Activated naive CD8-positive, alpha-beta T cell treated with anti-CD3 and anti-CD28 coated beads, Interleukin-2, amount 10 ng/mL, durations not matched to agents 7 days and 5 days (primary cell): ENCODE data around the gene KRT2. TPM values are rescaled to one million over a fixed set of nuclear protein-coding genes. Genes with fewer than 3 reads are reported as not detected.
A peak's percentile ranks its signal among the peaks of the same experiment; 100 is the strongest.

Experiments
- ATAC-seq: fragments of 150-1000 bp; cut with Tn5 transposase; one replicate; pipeline ENCODE4 v1.10.0; 2021; ENCODE audit warnings: low read depth, moderate library complexity
- POLR2A ChIA-PET: fragments of 350-600 bp; sonication (Branson Sonifier 250); formaldehyde crosslinking; loops from one replicate; lab custom pipeline; 2021; ENCODE audit warnings: antibody characterized with exemption; lab: Charles Lee
- DNase-seq: peaks from one replicate; pipeline ENCODE4 v3.0.0; 2021
- H3K27ac Mint-ChIP-seq: one replicate; pipeline ENCODE4 v1.8.0; 2022; ENCODE audit warnings: mild to moderate bottlenecking, mixed read lengths
- H3K27me3 Mint-ChIP-seq: one replicate; pipeline ENCODE4 v1.8.0; 2022; ENCODE audit warnings: mild to moderate bottlenecking, moderate library complexity, mixed read lengths
- H3K36me3 Mint-ChIP-seq: one replicate; pipeline ENCODE4 v1.8.0; 2021; ENCODE audit warnings: mild to moderate bottlenecking, mixed read lengths
- H3K4me1 Mint-ChIP-seq: one replicate; pipeline ENCODE4 v1.8.0; 2021; ENCODE audit warnings: mixed read lengths
- H3K4me3 Mint-ChIP-seq: one replicate; pipeline ENCODE4 v1.8.0; 2022; ENCODE audit warnings: mild to moderate bottlenecking, moderate library complexity, mixed read lengths
- H3K9me3 Mint-ChIP-seq: one replicate; pipeline ENCODE4 v1.8.0; 2021; ENCODE audit warnings: mixed read lengths
- total RNA-seq, 2 experiments: library from RNA; stranded (reverse); gene quantifications; one replicate each; pipeline ENCODE4 v1.2.3, GENCODE V29; 2021

Gene KRT2
- total RNA-seq, 2 experiments from 2014 or later = not detected

DNA sequence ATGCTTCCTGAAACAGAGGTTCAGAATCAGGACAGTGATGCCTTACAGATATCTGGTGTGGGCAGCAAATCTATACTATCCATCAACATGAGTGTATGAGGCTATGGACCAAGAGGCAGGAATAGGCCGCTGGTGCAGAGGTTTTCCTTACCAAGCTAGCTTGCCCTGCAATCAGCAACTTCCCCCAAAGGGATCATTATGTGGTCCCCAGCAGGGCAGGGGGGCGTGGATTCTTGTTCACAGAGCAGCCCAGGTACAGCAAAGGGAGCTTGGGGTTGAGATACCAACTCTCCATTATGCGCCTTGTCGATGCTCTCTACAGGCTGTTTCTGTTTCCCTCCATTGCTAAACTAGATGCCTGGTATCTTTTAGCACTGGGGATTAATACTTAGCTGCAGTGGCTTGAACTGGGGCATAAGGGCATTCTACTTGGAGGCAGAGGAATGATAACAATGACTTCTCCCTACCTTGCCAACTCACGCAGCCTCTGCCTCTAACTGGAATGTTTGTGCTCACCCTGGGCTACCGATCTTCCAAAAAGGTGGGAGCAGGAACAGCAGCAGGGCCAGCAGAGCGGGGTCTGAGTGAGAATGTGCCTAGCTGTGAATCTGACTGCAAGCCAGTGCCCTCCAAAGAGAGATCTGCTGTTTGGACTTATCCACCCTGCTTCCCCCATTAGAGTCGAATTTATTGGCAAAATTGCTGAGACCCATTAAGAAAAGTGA lies 38.5 kb upstream of the KRT2 start:
- Mint-ChIP-seq H3K4me3 (peak overlapping the region; percentile 62), H3K27me3 (peaks cover 54% of the 10 kb centered on the region), H3K27ac (no peak overlapping the region), H3K4me1 (peaks cover 19% of the 10 kb centered on the region), H3K36me3 (no peaks in the 10 kb centered on the region), H3K9me3 (no peaks in the 10 kb centered on the region)
- no peak for DNase-seq
- no peak for ATAC-seq
- POLR2A ChIA-PET = interaction anchor here (1.1 kb wide), 1 partner anchor 10 kb away, joined by 4 read pairs; no protein-coding TSS in a partner anchor

DNA sequence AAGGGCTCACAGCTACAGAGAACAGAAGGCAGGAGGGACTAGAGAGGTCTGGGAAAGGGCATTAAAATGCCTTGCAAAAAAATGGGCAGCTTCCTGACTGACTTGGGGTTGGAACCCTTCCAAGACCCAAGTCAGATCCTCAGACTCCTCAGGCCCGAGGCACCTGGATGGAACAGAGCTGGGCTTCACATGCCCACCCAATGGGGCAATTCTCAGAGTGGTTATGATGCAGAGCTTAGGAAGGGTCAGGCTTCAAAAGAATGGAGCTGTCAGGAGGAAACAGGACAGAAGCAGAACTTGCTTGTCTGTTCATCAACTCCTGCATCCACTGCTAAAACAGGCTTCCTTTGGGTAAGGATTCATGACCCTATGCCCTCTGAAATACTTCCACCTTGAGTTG lies 37.9 kb upstream of the KRT2 start:
- Mint-ChIP-seq H3K27ac (no peak overlapping the region), H3K4me1 (peaks cover 19% of the 10 kb centered on the region), H3K9me3 (no peaks in the 10 kb centered on the region), H3K4me3 (no peak overlapping the region), H3K36me3 (no peaks in the 10 kb centered on the region), H3K27me3 (peaks cover 52% of the 10 kb centered on the region)
- POLR2A ChIA-PET = interaction anchor here (1.1 kb wide), 1 partner anchor 9 kb away, joined by 4 read pairs; no protein-coding TSS in a partner anchor
- DNase-seq = no peak
- no peak for ATAC-seq

DNA sequence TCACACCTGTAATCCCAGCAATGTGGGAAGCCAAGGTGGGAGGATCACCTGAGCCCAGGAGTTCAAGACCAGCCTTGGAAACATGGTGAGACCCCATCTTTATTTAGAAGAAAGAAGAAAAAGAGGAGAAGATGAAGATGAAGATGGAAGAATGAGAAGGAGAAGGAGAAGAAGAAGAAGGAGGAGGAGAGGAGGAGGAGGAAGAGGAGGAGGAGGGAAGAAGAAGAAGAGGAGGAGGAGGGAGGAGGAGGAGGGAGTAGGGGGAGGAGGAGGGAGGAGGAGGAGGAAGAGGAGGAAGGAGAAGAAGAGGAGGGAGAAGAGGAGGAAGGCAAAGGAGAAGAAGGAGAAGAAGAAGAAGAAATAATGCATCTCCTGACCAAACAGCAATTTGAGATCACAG lies 37.2 kb upstream of the KRT2 start:
- POLR2A ChIA-PET = no interaction called here
- H3K9me3 Mint-ChIP-seq = no peaks in the 10 kb centered on the region
- H3K27ac Mint-ChIP-seq = peak overlapping the region; percentile 31
- no peaks in the 10 kb centered on the region for H3K36me3 Mint-ChIP-seq
- DNase-seq (no peak), ATAC-seq (no peak)
- no peak overlapping the region for H3K4me3 Mint-ChIP-seq
- H3K27me3 Mint-ChIP-seq = peaks cover 47% of the 10 kb centered on the region
- H3K4me1 Mint-ChIP-seq = peaks cover 19% of the 10 kb centered on the region

DNA sequence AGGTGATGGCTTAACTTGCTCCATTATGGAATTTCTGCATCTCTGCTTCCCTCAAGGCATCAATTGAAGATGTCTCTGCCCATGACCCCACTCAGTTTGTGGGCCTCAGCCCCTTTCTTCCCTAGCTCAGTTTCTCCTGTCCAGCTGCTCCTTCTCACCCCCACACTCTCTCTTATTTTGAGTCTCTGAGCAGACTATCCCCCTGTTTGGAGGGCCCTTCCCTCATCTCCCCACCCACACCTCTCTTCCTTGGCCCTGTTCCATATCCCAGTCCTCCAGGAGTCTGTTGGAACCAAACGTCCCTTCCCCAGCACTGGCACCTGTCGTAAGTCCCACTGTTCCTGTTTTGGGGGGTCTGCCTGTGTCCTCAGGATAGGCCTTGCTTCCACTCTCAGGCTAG lies 36.5 kb upstream of the KRT2 start:
- no peak for ATAC-seq
- no peak overlapping the region for H3K4me3 Mint-ChIP-seq
- DNase-seq = no peak
- no peak overlapping the region for H3K27ac Mint-ChIP-seq
- no peaks in the 10 kb centered on the region for H3K9me3 Mint-ChIP-seq
- peaks cover 19% of the 10 kb centered on the region for H3K4me1 Mint-ChIP-seq
- H3K36me3 Mint-ChIP-seq = no peaks in the 10 kb centered on the region
- H3K27me3 Mint-ChIP-seq = peaks cover 47% of the 10 kb centered on the region
- POLR2A ChIA-PET = no interaction called here

DNA sequence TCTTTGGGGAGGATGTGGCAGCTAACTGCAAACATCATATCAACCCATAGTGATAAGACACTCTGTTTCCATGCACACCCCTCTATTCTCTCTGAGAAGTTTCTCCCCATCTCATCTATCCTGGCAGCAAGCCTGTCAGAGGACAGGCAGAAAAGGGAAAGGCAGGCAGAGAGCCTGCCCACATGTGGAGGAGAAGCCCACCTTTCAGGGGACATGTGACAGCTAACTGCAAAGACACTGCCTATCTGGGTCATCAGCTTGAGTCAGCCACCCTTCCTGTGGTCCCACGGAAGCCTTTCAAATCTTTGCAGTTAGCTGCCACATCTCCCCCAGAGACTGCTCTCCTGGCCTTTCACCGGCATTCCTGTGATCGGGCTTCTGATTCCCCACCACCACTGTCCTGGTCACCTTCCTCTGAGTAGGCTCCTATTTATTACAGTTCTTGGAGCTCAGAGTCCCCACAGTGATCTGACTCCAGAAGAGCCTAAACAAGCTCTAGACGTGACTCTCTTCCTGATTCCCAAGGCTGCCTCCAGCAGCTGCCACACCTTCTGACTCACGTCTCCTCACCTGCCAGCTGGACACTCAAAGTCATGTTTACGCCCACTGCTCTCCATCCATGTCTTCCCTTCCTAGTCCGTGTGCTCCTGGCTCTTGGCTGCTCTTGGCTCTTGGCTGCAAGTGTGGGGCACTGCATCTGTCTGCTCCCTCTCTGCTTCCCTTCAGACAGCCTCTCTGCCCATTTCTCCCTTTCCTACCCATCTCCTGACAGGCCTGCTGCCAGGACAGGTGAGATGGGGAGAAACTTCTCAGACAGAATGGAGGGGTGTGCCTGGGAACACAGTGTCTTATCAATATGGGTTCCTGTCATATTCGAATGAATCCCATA lies 35.7 kb upstream of the KRT2 start:
- peaks cover 43% of the 10 kb centered on the region for H3K27me3 Mint-ChIP-seq
- H3K27ac Mint-ChIP-seq = no peak overlapping the region
- peaks cover 16% of the 10 kb centered on the region for H3K4me1 Mint-ChIP-seq
- no peaks in the 10 kb centered on the region for H3K36me3 Mint-ChIP-seq
- ATAC-seq = no peak
- no peak overlapping the region for H3K4me3 Mint-ChIP-seq
- H3K9me3 Mint-ChIP-seq = no peaks in the 10 kb centered on the region
- no peak for DNase-seq
- POLR2A ChIA-PET = no interaction called here

DNA sequence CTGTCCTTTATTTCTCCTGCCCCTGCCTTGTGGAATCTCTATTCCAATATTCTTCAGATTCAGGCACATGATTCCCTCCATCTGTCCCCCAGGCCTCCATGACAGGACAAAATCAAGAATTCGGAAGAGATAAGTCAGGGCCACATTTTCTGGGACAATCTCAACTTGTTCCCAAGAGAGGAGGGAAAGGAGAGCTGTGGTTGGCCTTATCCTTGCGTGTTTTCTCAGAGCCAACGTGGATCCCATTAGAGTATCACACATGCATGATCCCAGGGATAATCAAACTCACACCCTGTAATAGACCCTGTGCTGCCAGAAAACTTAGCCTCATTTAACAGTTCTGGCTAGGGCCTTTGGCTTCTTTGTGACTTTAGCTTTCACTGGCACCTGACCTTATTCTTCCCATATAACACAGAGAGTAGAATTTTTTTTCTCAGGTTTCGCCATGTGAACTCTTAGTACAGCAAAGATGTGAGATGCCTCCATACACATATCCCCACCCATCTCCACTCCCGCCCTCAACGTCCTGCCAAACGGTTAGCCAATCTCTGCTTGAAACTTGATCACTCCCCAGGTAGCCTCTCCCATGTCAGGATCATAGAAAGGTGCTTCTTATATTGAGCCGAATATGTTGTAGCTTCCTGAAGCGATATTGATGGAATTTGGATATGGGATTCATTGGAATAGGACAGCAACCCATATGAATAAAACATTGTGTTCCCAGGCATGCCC lies 34.9 kb upstream of the KRT2 start:
- POLR2A ChIA-PET = no interaction called here
- H3K27me3 Mint-ChIP-seq = peaks cover 35% of the 10 kb centered on the region
- peaks cover 16% of the 10 kb centered on the region for H3K4me1 Mint-ChIP-seq

DNA sequence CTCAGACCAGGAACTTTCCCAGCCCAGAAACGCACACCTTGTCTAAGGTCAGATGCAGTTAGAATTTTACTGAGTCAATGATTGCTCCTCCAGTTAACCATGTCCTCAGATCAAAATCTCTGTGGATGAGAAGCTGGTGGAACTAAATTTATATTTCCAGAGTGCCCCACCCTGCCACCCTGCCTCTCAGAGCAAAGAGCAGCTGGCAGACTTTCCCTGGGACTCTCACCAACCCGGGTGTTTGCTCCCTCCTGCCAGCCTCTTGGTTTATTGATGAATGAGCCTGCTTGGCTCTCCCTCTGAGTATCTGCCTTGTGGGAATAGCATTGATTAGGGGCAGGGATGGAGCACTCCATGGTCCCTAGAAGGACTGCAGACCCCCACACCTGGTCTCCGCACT lies 34.1 kb upstream of the KRT2 start:
- no peaks in the 10 kb centered on the region for H3K9me3 Mint-ChIP-seq
- DNase-seq (no peak), ATAC-seq (no peak)
- H3K27ac Mint-ChIP-seq = no peak overlapping the region
- H3K4me1 Mint-ChIP-seq = peaks cover 20% of the 10 kb centered on the region
- peaks cover 27% of the 10 kb centered on the region for H3K27me3 Mint-ChIP-seq
- POLR2A ChIA-PET = no interaction called here
- no peaks in the 10 kb centered on the region for H3K36me3 Mint-ChIP-seq
- H3K4me3 Mint-ChIP-seq = no peak overlapping the region

More for the DNA sequence above, 34.9 kb upstream of the KRT2 start:
- Mint-ChIP-seq H3K36me3 (no peaks in the 10 kb centered on the region), H3K27ac (no peak overlapping the region), H3K9me3 (no peaks in the 10 kb centered on the region), H3K4me3 (no peak overlapping the region)
- no peak for DNase-seq
- no peak for ATAC-seq

DNA sequence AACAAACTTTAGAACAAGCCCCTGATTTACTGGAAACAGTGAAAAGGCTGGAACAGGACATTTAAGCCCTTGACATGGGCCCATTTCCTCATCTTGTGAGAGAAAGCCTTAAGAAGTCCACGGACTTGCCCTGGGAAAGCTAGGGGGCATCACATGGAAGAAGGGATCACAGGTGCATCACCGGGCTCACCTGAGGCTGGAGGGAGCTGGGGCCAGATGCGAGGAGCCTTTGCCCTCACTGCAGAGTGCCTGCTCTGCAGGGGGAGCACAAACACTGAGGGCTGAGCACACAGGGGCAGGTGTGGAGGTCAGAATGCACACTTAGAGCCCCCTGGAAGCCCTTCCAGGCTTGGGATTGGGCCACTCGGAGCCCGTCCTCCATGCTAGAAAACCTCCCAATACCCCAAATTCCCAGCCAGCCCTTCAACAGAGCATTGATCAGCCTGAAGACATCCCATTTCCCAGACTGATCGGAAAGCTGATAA lies 33.4 kb upstream of the KRT2 start:
- Mint-ChIP-seq H3K27ac (no peak overlapping the region), H3K27me3 (peaks cover 21% of the 10 kb centered on the region)
- POLR2A ChIA-PET = no interaction called here

DNA sequence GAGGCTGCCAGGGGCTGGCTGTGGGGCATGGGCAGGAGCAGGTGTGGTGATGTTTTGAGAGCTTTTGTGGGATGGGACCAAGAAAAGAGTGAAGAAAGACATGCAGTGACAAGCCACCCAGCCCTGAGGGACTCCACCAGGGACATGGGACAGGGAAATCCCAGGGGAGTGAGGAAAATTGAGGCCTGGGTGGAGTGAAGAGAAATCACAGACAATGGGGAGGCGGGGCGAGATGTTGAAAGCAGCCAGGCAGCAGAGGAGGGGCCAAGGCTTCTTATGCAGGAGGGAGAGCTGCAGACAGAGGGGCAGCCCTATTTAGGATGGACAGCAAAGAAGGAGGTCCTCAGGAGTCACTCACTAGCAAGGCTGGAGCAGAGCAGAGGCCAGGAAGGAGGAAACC lies 32.4 kb upstream of the KRT2 start:
- POLR2A ChIA-PET = no interaction called here
- Mint-ChIP-seq H3K27me3 (peaks cover 19% of the 10 kb centered on the region), H3K4me3 (no peak overlapping the region), H3K9me3 (no peaks in the 10 kb centered on the region), H3K27ac (no peak overlapping the region), H3K36me3 (peaks cover 1% of the 10 kb centered on the region), H3K4me1 (peaks cover 22% of the 10 kb centered on the region)
- ATAC-seq (no peak), DNase-seq (no peak)

More for the DNA sequence above, 33.4 kb upstream of the KRT2 start:
- Mint-ChIP-seq H3K4me3 (no peak overlapping the region), H3K36me3 (no peaks in the 10 kb centered on the region), H3K9me3 (no peaks in the 10 kb centered on the region), H3K4me1 (peaks cover 20% of the 10 kb centered on the region)
- no peak for DNase-seq
- ATAC-seq = no peak

DNA sequence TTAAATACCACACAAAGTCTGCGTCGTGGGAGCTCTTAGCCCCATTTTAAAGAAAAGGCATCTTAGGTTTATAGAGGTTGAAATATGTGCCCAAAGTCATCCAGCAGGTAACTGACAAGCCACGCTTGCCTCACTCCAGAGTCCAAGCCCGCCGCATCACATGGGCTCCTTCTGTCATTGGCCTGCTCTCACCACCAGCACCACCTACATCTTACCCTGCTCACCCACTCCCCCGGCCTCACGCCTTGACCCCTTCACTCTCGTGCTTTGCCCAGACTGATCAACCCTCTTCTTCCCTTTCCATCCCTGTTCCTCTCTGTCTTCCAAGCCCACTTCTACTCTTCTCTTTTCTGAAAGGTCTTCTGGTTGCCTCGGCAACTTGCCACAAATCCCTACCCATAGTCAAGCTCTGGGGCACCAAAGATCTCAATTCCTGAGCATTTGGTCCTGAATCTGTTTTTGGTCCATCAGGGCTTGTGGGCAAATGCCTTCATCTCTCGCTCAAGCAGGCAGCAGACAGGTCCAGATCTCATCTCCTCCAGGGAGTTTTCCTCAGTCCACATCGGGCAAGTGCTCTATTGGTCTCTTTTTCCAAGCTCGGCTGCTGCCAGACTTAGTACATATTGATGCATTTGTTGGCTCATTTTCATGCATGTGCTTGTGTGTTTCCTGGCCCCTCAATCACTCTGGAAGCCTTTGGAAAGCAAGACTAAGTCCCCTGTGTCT lies 31.7 kb upstream of the KRT2 start:
- DNase-seq = no peak
- Mint-ChIP-seq H3K27ac (no peak overlapping the region), H3K27me3 (peaks cover 14% of the 10 kb centered on the region), H3K9me3 (no peaks in the 10 kb centered on the region), H3K4me3 (no peak overlapping the region), H3K36me3 (peaks cover 1% of the 10 kb centered on the region), H3K4me1 (peaks cover 22% of the 10 kb centered on the region)
- ATAC-seq = no peak
- POLR2A ChIA-PET = no interaction called here

DNA sequence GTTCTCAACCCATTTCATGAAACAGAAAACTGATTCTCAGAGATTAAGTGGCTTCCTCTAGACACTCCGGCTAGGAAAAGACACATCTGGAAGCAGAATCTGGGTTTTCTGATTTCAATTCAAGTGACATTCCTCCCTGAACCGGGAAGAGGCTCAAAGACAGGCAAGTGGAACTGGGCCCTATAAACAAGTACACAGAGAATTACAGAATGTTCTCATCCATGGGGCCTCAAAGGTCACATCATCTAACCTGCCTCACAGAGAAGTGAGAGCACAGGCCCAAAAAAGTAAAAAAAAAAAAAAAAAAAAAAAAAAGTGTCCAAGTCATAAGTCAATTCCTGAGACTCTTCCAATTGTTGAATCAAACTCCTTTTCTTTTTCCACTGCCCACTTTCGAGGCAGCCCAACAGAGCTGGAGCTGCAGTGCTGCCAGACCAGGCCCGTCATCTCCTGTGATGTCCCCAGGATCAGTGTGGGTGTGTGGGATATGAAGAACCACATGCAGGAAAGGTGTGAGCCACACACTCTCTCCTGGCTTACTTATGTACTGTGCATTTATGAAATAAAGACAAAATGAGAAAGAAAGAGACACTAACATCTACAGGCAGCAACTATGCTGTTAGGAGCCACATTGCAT lies 31.0 kb upstream of the KRT2 start:
- Mint-ChIP-seq H3K9me3 (no peaks in the 10 kb centered on the region), H3K27me3 (peaks cover 14% of the 10 kb centered on the region), H3K4me3 (no peak overlapping the region), H3K4me1 (peaks cover 22% of the 10 kb centered on the region), H3K27ac (no peak overlapping the region), H3K36me3 (peaks cover 1% of the 10 kb centered on the region)
- POLR2A ChIA-PET = no interaction called here
- ATAC-seq (no peak), DNase-seq (no peak)

DNA sequence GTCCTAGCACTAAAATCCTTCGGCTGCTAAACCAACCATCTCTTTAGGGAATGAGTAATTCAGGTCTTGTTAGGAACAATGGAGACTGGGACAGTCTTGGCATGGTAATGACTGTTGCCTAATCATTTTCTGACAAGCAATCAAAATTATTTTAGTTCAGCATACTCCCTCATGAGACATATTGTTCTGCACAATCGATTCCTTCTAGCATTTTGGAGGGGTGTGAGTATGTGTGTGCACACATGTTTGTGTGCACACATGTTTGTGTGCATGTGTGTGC lies 30.3 kb upstream of the KRT2 start:
- no peak for ATAC-seq
- no peak overlapping the region for H3K27ac Mint-ChIP-seq

More for the DNA sequence above, 30.3 kb upstream of the KRT2 start:
- H3K36me3 Mint-ChIP-seq = peaks cover 1% of the 10 kb centered on the region
- POLR2A ChIA-PET = no interaction called here
- H3K4me3 Mint-ChIP-seq = no peak overlapping the region
- H3K4me1 Mint-ChIP-seq = peaks cover 16% of the 10 kb centered on the region
- H3K27me3 Mint-ChIP-seq = peaks cover 13% of the 10 kb centered on the region
- DNase-seq = no peak
- no peaks in the 10 kb centered on the region for H3K9me3 Mint-ChIP-seq
